Fibroblast of lung (primary cell): ENCODE results near the gene MAP3K1. TPM values are rescaled to one million over a fixed set of nuclear protein-coding genes. Genes with fewer than 3 reads are reported as not detected.
"Not testable (repeated sequence)": the region's sequence is repeated elsewhere in the genome, so short reads cannot be mapped to it uniquely, and the experiment has no call there.

Experiments
- DNase-seq, 2 donors: peaks; one replicate each; pipeline versions ENCODE4 v3.0.0 to v3.0.0-alpha.2; 2010; ENCODE audit warnings: low read depth in 2 of 2
- H2AFZ ChIP-seq: 2 replicates; pipeline ENCODE4 v1.5.1; 2012; ENCODE audit warnings: low read length, control low read depth, inconsistent platforms
- H3K27ac ChIP-seq: 2 replicates; pipeline ENCODE4 v1.5.1; 2011; ENCODE audit warnings: low read length, control low read depth; ENCODE audit not compliant: insufficient read depth
- H3K27me3 ChIP-seq: 2 replicates; pipeline ENCODE4 v1.5.1; 2011; ENCODE audit warnings: mild to moderate bottlenecking, low read length; ENCODE audit not compliant: control insufficient read depth, insufficient read depth
- H3K36me3 ChIP-seq: 2 replicates; pipeline ENCODE4 v1.5.1; 2011; ENCODE audit warnings: low read length; ENCODE audit not compliant: control insufficient read depth, insufficient read depth
- H3K4me1 ChIP-seq: 2 replicates; pipeline ENCODE4 v1.5.1; 2011; ENCODE audit warnings: low read length; ENCODE audit not compliant: control insufficient read depth, insufficient read depth; ENCODE audit errors: extremely low read depth
- H3K4me2 ChIP-seq: 2 replicates; pipeline ENCODE4 v1.5.1; 2011; ENCODE audit warnings: low read length, control low read depth; ENCODE audit not compliant: insufficient read depth; ENCODE audit errors: extremely low read depth
- H3K4me3 ChIP-seq, 4 experiments: fragments of 200-600 bp in 1 of 4; sonication (generic) in 1 of 4; replicated peaks in 1 of 4; 2 replicates each; pipeline ENCODE4 v1.5.1; 2011 to 2016; ENCODE audit warnings: low read length in 4 of 4, low read depth in 3 of 4, mild to moderate bottlenecking in 3 of 4, control low read depth in 2 of 4, inconsistent platforms in 1 of 4, mixed read lengths in 1 of 4; ENCODE audit not compliant: insufficient read depth in 1 of 4; ENCODE audit errors: control extremely low read depth in 1 of 4
- H3K79me2 ChIP-seq: 2 replicates; pipeline ENCODE4 v1.5.1; 2012; ENCODE audit warnings: mild to moderate bottlenecking, low read length, inconsistent platforms; ENCODE audit not compliant: control insufficient read depth, insufficient read depth
- H3K9ac ChIP-seq: 2 replicates; pipeline ENCODE4 v1.5.1; 2011; ENCODE audit warnings: mild to moderate bottlenecking, low read length, control low read depth; ENCODE audit not compliant: insufficient read depth
- H3K9me3 ChIP-seq: 2 replicates; pipeline ENCODE4 v1.5.1; 2012; ENCODE audit warnings: low read depth, low read length; ENCODE audit not compliant: control insufficient read depth, insufficient read depth
- H4K20me1 ChIP-seq: 2 replicates; pipeline ENCODE4 v1.5.1; 2011; ENCODE audit warnings: low read length; ENCODE audit not compliant: control insufficient read depth, insufficient read depth; ENCODE audit errors: extremely low read depth
- CTCF ChIP-seq, 2 donors: IDR thresholded peaks in 1 of 2; conservative IDR thresholded peaks in 1 of 2; 1 replicate in 1 of 2; 2 replicates in 1 of 2; pipeline ENCODE4 v1.5.1; 2011 to 2012; ENCODE audit warnings: low read length in 2 of 2, control low read depth in 1 of 2, inconsistent platforms in 1 of 2, low read depth in 1 of 2, mild to moderate bottlenecking in 1 of 2
- EZH2 ChIP-seq: IDR thresholded peaks from 2 replicates; pipeline ENCODE4 v1.5.1; 2012; ENCODE audit warnings: low read length, control low read depth, mild to moderate bottlenecking; ENCODE audit errors: missing control alignments
- polyA plus RNA-seq, 2 donors: library from polyadenylated mRNA; depleted of rRNA in 1 of 2; stranded (reverse) in 1 of 2; unstranded in 1 of 2; fragments of >200 nt; gene quantifications; 2 replicates each; pipeline ENCODE4 v1.2.1, GENCODE V29; 2011 to 2012; ENCODE audit warnings: missing spikeins in 1 of 2
- total RNA-seq: library from RNA; depleted of rRNA; stranded (reverse); fragments of >200 nt; gene quantifications from 2 replicates; pipeline ENCODE4 v1.2.1, GENCODE V29; 2014

Gene MAP3K1
- total and polyA plus RNA-seq, 2 donors (not counting 1 experiment from before 2014, with no cell fraction given) = 5.3 to 6.8 TPM

- peaks cover 4% of the 10 kb centered on the region for H3K4me1 ChIP-seq
- DNase-seq = peak; percentile 16 to 73
- H3K9me3 ChIP-seq = no peaks in the 10 kb centered on the region
- H3K36me3 ChIP-seq = no peaks in the 10 kb centered on the region
- H2AFZ ChIP-seq = peak overlapping the region; percentile 71
- peak overlapping the region; percentile 20 for H3K9ac ChIP-seq
- no peak overlapping the region for H3K27ac ChIP-seq
- H3K27me3 ChIP-seq = no peaks in the 10 kb centered on the region
- peaks cover 58% of the 10 kb centered on the region for H3K79me2 ChIP-seq
- peak overlapping the region; percentile 34 to 87 (median 50) for H3K4me3 ChIP-seq
- TF ChIP-seq CTCF (conservative IDR thresholded peaks at IDR 0.05 in 1 of 2, IDR thresholded peaks at IDR 0.05 in 1 of 2; ENCODE audit: low read depth in 1 of 2, low read length in 2 of 2) (peak; percentile 29 to 51), EZH2 (no peak)
- H4K20me1 ChIP-seq = no peaks in the 10 kb centered on the region
- H3K4me2 ChIP-seq = peak overlapping the region; percentile 96
Measured at GRCh38 chr5:56818450-56819037, 3.2 kb downstream of the MAP3K1 start.

- H3K4me2 ChIP-seq = peak overlapping the region; percentile 96
Measured at GRCh38 chr5:56819060-56819881, 3.9 kb downstream of the MAP3K1 start.

GRCh38 chr5:56821868-56822267 lies 6.5 kb downstream of the MAP3K1 start:
- not testable (repeated sequence) for H3K4me3 ChIP-seq, H3K4me2 ChIP-seq, DNase-seq, H3K9ac ChIP-seq, H3K4me1 ChIP-seq, H3K9me3 ChIP-seq, H3K27ac ChIP-seq, H3K36me3 ChIP-seq, H2AFZ ChIP-seq, H4K20me1 ChIP-seq, H3K27me3 ChIP-seq
- peaks cover 63% of the 10 kb centered on the region for H3K79me2 ChIP-seq

More at GRCh38 chr5:56819060-56819881, 3.9 kb downstream of the MAP3K1 start:
- no peaks in the 10 kb centered on the region for H3K9me3 ChIP-seq
- H3K9ac ChIP-seq = peak overlapping the region; percentile 20
- H3K79me2 ChIP-seq = peaks cover 62% of the 10 kb centered on the region
- no peaks in the 10 kb centered on the region for H4K20me1 ChIP-seq
- DNase-seq = peak; percentile 14 to 39
- TF ChIP-seq CTCF (conservative IDR thresholded peaks at IDR 0.05 in 1 of 2, IDR thresholded peaks at IDR 0.05 in 1 of 2; ENCODE audit: low read depth in 1 of 2, low read length in 2 of 2) = no peak
- no peak for TF ChIP-seq EZH2
- no peaks in the 10 kb centered on the region for H3K27me3 ChIP-seq
- H3K36me3 ChIP-seq = no peaks in the 10 kb centered on the region
- peak overlapping the region; percentile 23 for H3K27ac ChIP-seq
- peak overlapping the region; percentile 34 to 67 (median 50) for H3K4me3 ChIP-seq
- peak overlapping the region; percentile 71 for H2AFZ ChIP-seq
- peaks cover 4% of the 10 kb centered on the region for H3K4me1 ChIP-seq
